Stomach (tissue), 9 donors: ENCODE data around the gene RNFT2. TPM values are rescaled to one million over a fixed set of nuclear protein-coding genes. Genes with fewer than 3 reads are reported as not detected.

Experiments
- DNase-seq, 2 donors: peaks; one replicate each; pipeline versions ENCODE4 v3.0.0 to v3.0.0-alpha.2; 2013 to 2019
- H3K27ac ChIP-seq, 5 donors: fragments of 200-600 bp in 4 of 5; sonication (generic) in 4 of 5; one replicate each; pipeline ENCODE4 v1.5.1; 2013 to 2019; ENCODE audit warnings: mild to moderate bottlenecking in 1 of 5, moderate library complexity in 1 of 5
- H3K27me3 ChIP-seq, 3 donors: fragments of 200-600 bp; sonication (generic); one replicate each; pipeline ENCODE4 v1.5.1; 2017 to 2019; ENCODE audit warnings: mixed run types in 1 of 3
- H3K36me3 ChIP-seq, 4 donors: fragments of 200-600 bp; sonication (generic); 1 replicate in 3 of 4; 2 replicates in 1 of 4; pipeline ENCODE4 v1.5.1; 2016 to 2019
- H3K4me1 ChIP-seq, 4 donors: fragments of 200-600 bp; sonication (generic); one replicate each; pipeline ENCODE4 v1.5.1; 2016 to 2019
- H3K4me3 ChIP-seq, 4 donors: fragments of 200-600 bp; sonication (generic) in 3 of 4; one replicate each; pipeline ENCODE4 v1.5.1; 2016 to 2019; ENCODE audit warnings: mild to moderate bottlenecking in 1 of 4
- H3K9me3 ChIP-seq, 4 donors: fragments of 200-600 bp; sonication (generic); one replicate each; pipeline ENCODE4 v1.5.1; 2016 to 2019
- EP300 ChIP-seq: sonication (generic); formaldehyde crosslinking; IDR thresholded peaks from one replicate; pipeline ENCODE4 v1.6.1; 2017; ENCODE audit warnings: antibody characterized with exemption
- POLR2A ChIP-seq, 4 donors: fragments of 450-650 bp; IDR thresholded peaks; one replicate each; pipeline ENCODE4 v1.6.1; 2016; ENCODE audit warnings: antibody characterized with exemption in 4 of 4, control low read depth in 2 of 4, mild to moderate bottlenecking in 1 of 4, moderate library complexity in 1 of 4
- POLR2AphosphoS5 ChIP-seq, 3 donors: sonication (generic); formaldehyde crosslinking; IDR thresholded peaks; one replicate each; pipeline ENCODE4 v1.6.1; 2016; ENCODE audit warnings: antibody characterized with exemption in 3 of 3
- WGBS, 5 donors: extraction: QIAGEN DNeasy Blood & Tissue Kit in 3 of 5; methylation state at CpG; one replicate each; pipeline versions ENCODE4 v1.1.5 to v1.1.7; 2013 to 2018; 5-methylcytosine and 5-hydroxymethylcytosine counted together
- intact Hi-C: fragments of 100-400 bp; cut with DNase I; formaldehyde crosslinking; loops from one replicate; pipeline ENCODE4 v1.15.1; 2023; ENCODE audit warnings: low total_unique reads
- polyA plus RNA-seq, 3 donors: library from polyadenylated mRNA; stranded (reverse); fragments of 200-250 nt; gene quantifications; one replicate each; pipeline ENCODE4 v1.2.3, GENCODE V29; 2013
- total RNA-seq, 5 donors: library from RNA; depleted of rRNA; stranded (reverse); fragments of >200 nt; gene quantifications; one replicate each; pipeline versions ENCODE4 v1.1.0 to v1.2.3, GENCODE V29; 2014 to 2016
- TF ChIP-seq, protein P1 (sequence below), 7 experiments: fragments of 450-650 bp in 4 of 7; fragments of 200-600 bp in 3 of 7; sonication (generic) in 3 of 7; IDR thresholded peaks; one replicate each; pipeline ENCODE4 v1.5.1; 2016 to 2019; ENCODE audit warnings: antibody characterized with exemption in 7 of 7, control low read depth in 2 of 7, mild to moderate bottlenecking in 1 of 7
- donor health status: healthy with polysubstance abuse.
- donor health status: Bipolar disorder and iron deficiency.
- donor health status: healthy.

Gene RNFT2
- total and polyA plus RNA-seq, 8 donors = 0.43 to 12.7 (median 1.6) TPM; not detected in 2

DNA sequence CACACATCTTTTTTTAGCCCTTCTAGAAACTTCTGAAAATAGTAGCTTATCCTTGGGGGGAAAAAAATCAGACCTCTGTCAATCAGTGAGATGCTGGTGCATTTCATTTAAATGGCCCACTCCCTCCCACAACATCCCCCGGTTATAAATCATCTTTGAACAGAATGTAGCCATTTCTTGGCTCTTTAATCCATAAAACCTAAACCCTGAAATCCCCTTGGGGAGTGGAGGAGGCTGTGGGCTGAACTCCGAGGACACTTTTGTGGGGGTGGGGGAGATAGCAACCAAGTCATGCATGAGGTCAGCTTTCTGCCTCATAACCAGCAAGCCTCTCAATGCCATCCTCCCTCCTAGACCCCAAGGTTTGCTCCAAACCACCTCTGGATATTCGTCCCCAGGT, 122.1 kb downstream of the RNFT2 start:
- no peak overlapping the region for H3K27ac ChIP-seq
- intact Hi-C loops = no loop called here
- DNase-seq = no peak
- peaks cover 0 to 20% (median 4%) of the 10 kb centered on the region in 4 donors for H3K4me1 ChIP-seq
- H3K36me3 ChIP-seq = no peaks in the 10 kb centered on the region
- WGBS, 5 donors = 62 to 68% (median 66%) methylated on average over 3 of the region's 3 CpGs
- H3K27me3 ChIP-seq = peaks cover 0 to 59% (median 4%) of the 10 kb centered on the region in 3 donors
- no peak overlapping the region for H3K4me3 ChIP-seq
- H3K9me3 ChIP-seq = no peaks in the 10 kb centered on the region
- TF ChIP-seq POLR2A (IDR thresholded peaks at IDR 0.05) = no peak
- TF ChIP-seq, protein P1, sequence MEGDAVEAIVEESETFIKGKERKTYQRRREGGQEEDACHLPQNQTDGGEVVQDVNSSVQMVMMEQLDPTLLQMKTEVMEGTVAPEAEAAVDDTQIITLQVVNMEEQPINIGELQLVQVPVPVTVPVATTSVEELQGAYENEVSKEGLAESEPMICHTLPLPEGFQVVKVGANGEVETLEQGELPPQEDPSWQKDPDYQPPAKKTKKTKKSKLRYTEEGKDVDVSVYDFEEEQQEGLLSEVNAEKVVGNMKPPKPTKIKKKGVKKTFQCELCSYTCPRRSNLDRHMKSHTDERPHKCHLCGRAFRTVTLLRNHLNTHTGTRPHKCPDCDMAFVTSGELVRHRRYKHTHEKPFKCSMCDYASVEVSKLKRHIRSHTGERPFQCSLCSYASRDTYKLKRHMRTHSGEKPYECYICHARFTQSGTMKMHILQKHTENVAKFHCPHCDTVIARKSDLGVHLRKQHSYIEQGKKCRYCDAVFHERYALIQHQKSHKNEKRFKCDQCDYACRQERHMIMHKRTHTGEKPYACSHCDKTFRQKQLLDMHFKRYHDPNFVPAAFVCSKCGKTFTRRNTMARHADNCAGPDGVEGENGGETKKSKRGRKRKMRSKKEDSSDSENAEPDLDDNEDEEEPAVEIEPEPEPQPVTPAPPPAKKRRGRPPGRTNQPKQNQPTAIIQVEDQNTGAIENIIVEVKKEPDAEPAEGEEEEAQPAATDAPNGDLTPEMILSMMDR (IDR thresholded peaks at IDR 0.05) = no peak
- TF ChIP-seq EP300 = no peak
- no peak for TF ChIP-seq POLR2AphosphoS5 (IDR thresholded peaks at IDR 0.05)

DNA sequence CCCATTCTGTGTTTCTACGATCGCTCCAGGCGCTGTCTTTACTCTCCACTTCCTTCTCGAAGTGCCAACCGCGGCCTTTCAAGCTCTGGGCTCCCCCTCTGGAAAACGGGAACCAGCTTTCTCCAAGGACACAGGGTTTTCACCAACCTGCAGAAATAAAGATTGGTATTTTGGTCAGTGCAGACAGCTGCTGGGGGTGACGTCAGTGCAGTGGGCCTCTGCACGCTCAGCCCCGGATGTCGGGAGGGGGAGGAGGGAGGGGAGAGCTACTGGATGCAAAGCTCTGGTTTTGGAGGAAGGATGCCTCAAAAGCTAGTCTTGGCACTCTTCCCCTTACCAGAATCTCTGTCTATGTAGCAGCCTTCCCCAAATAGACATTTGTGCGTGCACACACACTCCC, 123.2 kb downstream of the RNFT2 start:
- Histone ChIP-seq H3K36me3 (no peaks in the 10 kb centered on the region), H3K9me3 (no peaks in the 10 kb centered on the region), H3K27ac (no peak overlapping the region), H3K4me3 (no peak overlapping the region), H3K4me1 (peaks cover 0 to 20% (median 4%) of the 10 kb centered on the region in 4 donors), H3K27me3 (peaks cover 0 to 48% (median 4%) of the 10 kb centered on the region in 3 donors)
- no peak for TF ChIP-seq POLR2A (IDR thresholded peaks at IDR 0.05)
- no peak for TF ChIP-seq EP300
- TF ChIP-seq, protein P1 (IDR thresholded peaks at IDR 0.05) = no peak
- peak in 1 of 2 donors; percentile 86 for DNase-seq
- whole genome bisulfite sequencing, 5 donors = 37 to 47% (median 38%) methylated on average over 12 of the region's 12 CpGs
- intact Hi-C loops = no loop called here

DNA sequence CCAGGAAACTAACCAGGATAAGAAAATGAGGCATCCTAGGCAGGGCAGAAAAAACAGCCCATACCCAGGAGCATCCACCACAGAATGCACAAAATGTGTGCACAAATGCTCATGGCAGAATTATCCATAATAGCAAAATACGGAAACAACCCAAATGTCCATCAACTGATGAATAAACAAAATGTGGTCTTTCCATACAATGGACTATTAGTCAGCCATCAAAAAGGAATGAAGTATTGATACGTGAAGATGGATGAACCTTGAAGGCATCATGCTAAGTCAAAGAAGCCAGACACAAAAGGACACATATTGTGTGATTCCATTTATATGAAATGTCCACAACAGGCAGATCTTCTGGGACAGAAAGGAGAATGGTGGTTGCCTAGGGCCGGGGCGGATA, 124.1 kb downstream of the RNFT2 start:
- Histone ChIP-seq H3K27ac (no peak overlapping the region), H3K4me3 (no peak overlapping the region), H3K4me1 (peaks cover 0 to 20% (median 4%) of the 10 kb centered on the region in 4 donors), H3K9me3 (no peaks in the 10 kb centered on the region), H3K36me3 (no peaks in the 10 kb centered on the region), H3K27me3 (peaks cover 0 to 41% (median 0%) of the 10 kb centered on the region in 3 donors)
- WGBS, 5 donors = 84 to 97% (median 95%) methylated on average over 4 of the region's 4 CpGs
- TF ChIP-seq, protein P1 (IDR thresholded peaks at IDR 0.05) = no peak
- TF ChIP-seq EP300 = no peak
- no peak for TF ChIP-seq POLR2A (IDR thresholded peaks at IDR 0.05)
- no peak for TF ChIP-seq POLR2AphosphoS5 (IDR thresholded peaks at IDR 0.05)
- intact Hi-C loops = no loop called here
- no peak for DNase-seq

DNA sequence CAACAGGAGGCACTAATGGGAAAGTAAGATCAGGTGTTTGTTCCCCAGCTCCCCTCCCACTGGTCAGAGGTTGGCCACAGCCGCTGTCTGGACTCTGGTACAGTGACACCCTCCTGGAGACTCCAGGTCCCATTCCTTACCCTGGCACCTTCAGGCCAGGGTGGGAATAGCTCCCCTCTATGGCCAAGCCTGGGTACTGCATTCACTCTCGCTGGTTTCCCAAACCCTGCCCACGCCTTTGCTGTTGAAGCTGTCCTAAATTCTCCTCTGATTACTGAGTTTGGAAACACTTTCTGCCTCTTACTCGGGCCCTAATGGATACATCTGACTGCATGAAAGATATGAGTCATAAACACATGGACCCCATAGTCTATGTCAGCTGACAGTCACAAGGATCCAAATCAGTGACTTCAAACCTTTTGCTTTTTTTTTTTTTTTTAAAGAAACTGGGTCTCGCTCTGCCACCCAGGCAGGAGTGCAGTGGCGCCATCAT, 125.2 kb downstream of the RNFT2 start:
- TF ChIP-seq, protein P1 (IDR thresholded peaks at IDR 0.05) = peak in 1 of 7 experiments; percentile 18
- TF ChIP-seq POLR2A (IDR thresholded peaks at IDR 0.05) (no peak), EP300 (no peak), POLR2AphosphoS5 (IDR thresholded peaks at IDR 0.05) (no peak)
- Histone ChIP-seq H3K36me3 (no peaks in the 10 kb centered on the region), H3K9me3 (no peaks in the 10 kb centered on the region), H3K4me1 (peaks cover 0 to 20% (median 4%) of the 10 kb centered on the region in 4 donors), H3K27ac (no peak overlapping the region), H3K4me3 (no peak overlapping the region), H3K27me3 (peaks cover 0 to 29% (median 0%) of the 10 kb centered on the region in 3 donors)
- intact Hi-C loops = no loop called here
- WGBS, 5 donors = 43 to 52% (median 48%) methylated on average over 6 of the region's 6 CpGs
- DNase-seq = no peak
